ENCODE measurements around the gene LRAT. TPM values are rescaled to one million over a fixed set of nuclear protein-coding genes. Genes with fewer than 3 reads are reported as not detected.
A peak's percentile ranks its signal among the peaks of the same experiment; 100 is the strongest.

Gene LRAT
- total RNA-seq: 1 to 10 TPM in 1 of 2 donors, under 1 TPM in 1; 0.64 to 3.0 TPM

DNA sequence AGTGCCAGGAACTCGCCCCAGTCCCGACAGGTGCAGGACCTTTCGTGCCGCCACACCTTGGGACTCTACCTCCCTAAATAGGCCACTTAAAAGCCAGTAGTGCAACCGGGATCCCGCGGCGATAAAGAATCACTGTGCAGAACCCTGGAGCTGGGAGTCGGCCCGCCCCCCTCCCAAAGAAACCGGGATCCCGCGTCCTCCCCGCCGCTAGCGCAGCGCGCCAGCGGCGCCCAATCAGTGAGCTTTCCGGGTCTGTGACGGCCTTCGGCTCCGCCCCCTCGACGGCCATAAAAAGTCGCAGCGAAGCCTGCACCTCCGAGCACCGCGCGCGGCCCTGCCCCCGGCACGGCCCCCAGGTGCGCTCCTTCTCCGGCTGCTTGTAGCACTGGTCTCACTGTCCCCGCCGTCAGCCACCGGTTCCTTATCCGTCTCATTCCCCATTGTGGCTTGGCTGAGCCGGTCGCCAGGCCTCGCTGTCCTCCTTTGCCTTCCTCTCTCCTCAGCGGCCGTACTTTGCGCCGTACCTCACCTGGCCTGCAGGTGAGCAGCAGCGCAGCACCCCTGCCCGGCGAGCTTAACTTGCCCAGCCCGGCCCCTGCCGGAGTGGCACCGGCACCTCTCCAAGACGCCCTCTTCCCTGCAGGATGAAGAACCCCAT, at the start of gene LRAT:
Gene LRAT, plus strand, starts transcription at position 318 of the 658 bp plus-strand sequence. Its CDS starts 327 bp downstream, at position 645.
- H3K27ac ChIP-seq: peak within 1 kb of the TSS in 1 of 2 donors; percentile 8
- WGBS: 2% methylated on average over 54 of the region's 55 CpGs
- peak within 1 kb of the TSS; percentile 29 to 35 for H3K4me3 ChIP-seq
- peak; percentile 59 for DNase-seq (ENCODE audit: low spot score)
- TF ChIP-seq POLR2AphosphoS5 (IDR thresholded peaks at IDR 0.05) (peak; percentile 35), POLR2A (IDR thresholded peaks at IDR 0.05) (peak; percentile 35)
- TF ChIP-seq, protein P1, sequence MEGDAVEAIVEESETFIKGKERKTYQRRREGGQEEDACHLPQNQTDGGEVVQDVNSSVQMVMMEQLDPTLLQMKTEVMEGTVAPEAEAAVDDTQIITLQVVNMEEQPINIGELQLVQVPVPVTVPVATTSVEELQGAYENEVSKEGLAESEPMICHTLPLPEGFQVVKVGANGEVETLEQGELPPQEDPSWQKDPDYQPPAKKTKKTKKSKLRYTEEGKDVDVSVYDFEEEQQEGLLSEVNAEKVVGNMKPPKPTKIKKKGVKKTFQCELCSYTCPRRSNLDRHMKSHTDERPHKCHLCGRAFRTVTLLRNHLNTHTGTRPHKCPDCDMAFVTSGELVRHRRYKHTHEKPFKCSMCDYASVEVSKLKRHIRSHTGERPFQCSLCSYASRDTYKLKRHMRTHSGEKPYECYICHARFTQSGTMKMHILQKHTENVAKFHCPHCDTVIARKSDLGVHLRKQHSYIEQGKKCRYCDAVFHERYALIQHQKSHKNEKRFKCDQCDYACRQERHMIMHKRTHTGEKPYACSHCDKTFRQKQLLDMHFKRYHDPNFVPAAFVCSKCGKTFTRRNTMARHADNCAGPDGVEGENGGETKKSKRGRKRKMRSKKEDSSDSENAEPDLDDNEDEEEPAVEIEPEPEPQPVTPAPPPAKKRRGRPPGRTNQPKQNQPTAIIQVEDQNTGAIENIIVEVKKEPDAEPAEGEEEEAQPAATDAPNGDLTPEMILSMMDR (IDR thresholded peaks at IDR 0.05): peak in 2 of 4 experiments; percentile 39 to 61
- H3K27me3 ChIP-seq (replicated peaks; ENCODE audit: insufficient read depth): no peaks in the 10 kb centered on the region
- H3K36me3 ChIP-seq: no peaks in the 10 kb centered on the region
- intact Hi-C loops (cut with DNase I): no loop called here
- no peaks in the 10 kb centered on the region for H3K9me3 ChIP-seq
- no peaks in the 10 kb centered on the region for H3K4me1 ChIP-seq (replicated peaks)

DNA sequence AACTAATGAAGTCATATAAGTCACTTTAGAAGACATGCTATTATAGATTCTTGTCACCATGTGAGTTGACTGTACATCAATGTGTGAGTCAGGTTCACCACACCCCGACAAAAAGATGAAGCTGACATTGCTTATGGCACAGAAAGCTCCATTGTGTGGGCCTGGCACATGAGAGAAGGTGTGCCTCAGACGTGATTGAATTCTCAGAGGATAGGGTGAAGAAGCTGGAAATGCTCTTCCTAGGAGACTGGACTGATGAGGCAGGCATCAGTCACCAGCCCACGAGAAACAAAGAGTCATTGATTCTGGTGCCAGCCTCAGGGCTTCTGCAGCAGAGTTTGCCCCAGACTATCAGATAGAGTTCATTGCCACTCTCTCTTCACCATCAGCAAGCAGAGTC, 35.9 kb upstream of the LRAT start:
- intact Hi-C loops (cut with DNase I): no loop called here
- TF ChIP-seq POLR2A (IDR thresholded peaks at IDR 0.05) (no peak), POLR2AphosphoS5 (IDR thresholded peaks at IDR 0.05) (no peak)
- TF ChIP-seq, protein P1 (IDR thresholded peaks at IDR 0.05): no peak
- Histone ChIP-seq H3K27me3 (replicated peaks; ENCODE audit: insufficient read depth) (no peaks in the 10 kb centered on the region), H3K36me3 (no peaks in the 10 kb centered on the region), H3K4me3 (no peak overlapping the region), H3K27ac (no peak overlapping the region), H3K9me3 (no peaks in the 10 kb centered on the region), H3K4me1 (replicated peaks) (no peaks in the 10 kb centered on the region)
- 49% methylated on average over 3 of the region's 3 CpGs for WGBS
- no peak for DNase-seq (ENCODE audit: low spot score)

DNA sequence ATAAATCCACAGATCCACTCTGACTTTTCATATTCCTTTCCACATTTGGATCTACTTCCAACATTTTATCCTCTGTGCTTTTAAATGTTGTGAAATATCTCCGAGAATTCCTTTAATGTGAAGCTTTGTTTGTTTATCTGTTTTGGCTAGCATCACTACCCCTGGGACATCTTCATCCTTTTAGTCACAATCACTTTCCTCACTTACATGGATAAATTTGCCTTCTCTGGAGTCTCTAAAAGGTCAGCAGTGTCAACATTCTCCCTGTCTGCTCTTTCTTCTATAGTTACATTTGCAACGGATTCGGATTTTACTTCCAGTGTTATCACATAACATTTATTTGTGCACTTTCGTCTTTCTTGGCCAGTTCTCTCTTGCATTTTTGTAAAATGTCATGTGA, 34.2 kb upstream of the LRAT start:
- H3K27me3 ChIP-seq (replicated peaks; ENCODE audit: insufficient read depth): no peaks in the 10 kb centered on the region
- no peaks in the 10 kb centered on the region for H3K36me3 ChIP-seq
- TF ChIP-seq, protein P1 (IDR thresholded peaks at IDR 0.05): no peak
- no peak for TF ChIP-seq POLR2AphosphoS5 (IDR thresholded peaks at IDR 0.05)
- no peak for TF ChIP-seq POLR2A (IDR thresholded peaks at IDR 0.05)
- H3K4me1 ChIP-seq (replicated peaks): no peaks in the 10 kb centered on the region
- no peak for DNase-seq (ENCODE audit: low spot score)
- H3K27ac ChIP-seq: no peak overlapping the region
- no peak overlapping the region for H3K4me3 ChIP-seq
- 51% methylated on average over 4 of the region's 4 CpGs for WGBS
- intact Hi-C loops (cut with DNase I): no loop called here
- H3K9me3 ChIP-seq: no peaks in the 10 kb centered on the region

DNA sequence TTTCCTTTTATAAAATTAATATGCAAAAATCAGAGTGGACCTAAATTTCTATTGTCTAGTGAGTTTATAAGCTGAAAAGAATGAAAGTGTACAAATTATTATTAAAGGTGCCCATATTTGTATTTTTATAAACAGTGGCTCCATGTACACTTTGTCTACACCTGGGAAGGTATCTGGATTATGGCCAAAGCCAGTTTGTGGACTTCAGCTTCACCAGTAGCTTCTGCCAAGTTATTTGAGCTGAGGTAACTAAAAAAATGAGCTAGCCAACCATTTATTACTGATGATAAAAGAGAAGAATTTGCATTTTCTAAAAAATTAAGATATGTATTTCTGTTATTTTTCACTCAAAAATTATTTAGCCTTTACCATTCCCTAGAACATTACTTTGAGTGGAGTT, 32.3 kb upstream of the LRAT start:
- H3K27ac ChIP-seq: no peak overlapping the region
- H3K4me1 ChIP-seq (replicated peaks): no peaks in the 10 kb centered on the region
- no peaks in the 10 kb centered on the region for H3K27me3 ChIP-seq (replicated peaks; ENCODE audit: insufficient read depth)
- DNase-seq (ENCODE audit: low spot score): no peak
- TF ChIP-seq POLR2AphosphoS5 (IDR thresholded peaks at IDR 0.05) (no peak), POLR2A (IDR thresholded peaks at IDR 0.05) (no peak)
- TF ChIP-seq, protein P1 (IDR thresholded peaks at IDR 0.05): no peak
- H3K36me3 ChIP-seq: no peaks in the 10 kb centered on the region
- no peaks in the 10 kb centered on the region for H3K9me3 ChIP-seq
- intact Hi-C loops (cut with DNase I): no loop called here
- H3K4me3 ChIP-seq: no peak overlapping the region

Data from prostate gland (tissue), 2 donors.